H1 (cell line): ENCODE data around the gene ZNF48. TPM values are rescaled to one million over a fixed set of nuclear protein-coding genes. Genes with fewer than 3 reads are reported as not detected.

Experiments
- CTCF ChIA-PET: fragments of 300-600 bp; sonication (Branson Sonifier 250); formaldehyde crosslinking; loops from one replicate; lab custom pipeline; 2021; ENCODE audit not compliant: partially characterized antibody; lab: Charles Lee
- POLR2A ChIA-PET: fragments of 300-600 bp; sonication (Branson Sonifier 250); formaldehyde crosslinking; loops from one replicate; lab custom pipeline; 2021; ENCODE audit warnings: inconsistent platforms; ENCODE audit not compliant: partially characterized antibody; lab: Charles Lee
- DNase-seq, 2 experiments: peaks; one replicate each; pipeline versions ENCODE4 v3.0.0 to v3.0.0-alpha.2; 2010 to 2022; ENCODE audit warnings: low spot score in 2 of 2, low read depth in 1 of 2, mixed read lengths in 1 of 2
- FAIRE-seq: peaks from 2 replicates; lab custom pipeline; 2011; peaks lifted over from hg19 to GRCh38; lab: Jason Lieb, UNC
- H2AFZ ChIP-seq: 2 replicates; pipeline ENCODE4 v1.8.1; 2012; ENCODE audit warnings: low read length, inconsistent platforms
- H2AK5ac ChIP-seq: 2 replicates; pipeline ENCODE4 v1.6.1; 2013; ENCODE audit warnings: low read depth, low read length
- H2BK120ac ChIP-seq: replicated peaks from 2 replicates; pipeline ENCODE3; 2013; ENCODE audit warnings: low read depth, low read length, inconsistent platforms
- H2BK12ac ChIP-seq: 2 replicates; pipeline ENCODE4 v1.6.1; 2013; ENCODE audit warnings: low read depth, low read length
- H2BK15ac ChIP-seq: 2 replicates; pipeline ENCODE4 v1.6.1; 2013; ENCODE audit warnings: low read length
- H2BK20ac ChIP-seq: 2 replicates; pipeline ENCODE4 v1.6.1; 2013; ENCODE audit warnings: low read length
- H2BK5ac ChIP-seq: 2 replicates; pipeline ENCODE4 v1.6.1; 2013; ENCODE audit warnings: low read depth, low read length
- H3K14ac ChIP-seq: 2 replicates; pipeline ENCODE4 v1.6.1; 2013; ENCODE audit warnings: inconsistent platforms; ENCODE audit not compliant: insufficient read length
- H3K18ac ChIP-seq: 2 replicates; pipeline ENCODE4 v1.6.1; 2013; ENCODE audit warnings: low read length; ENCODE audit errors: extremely low read depth
- H3K23ac ChIP-seq: 2 replicates; pipeline ENCODE4 v1.6.1; 2013; ENCODE audit warnings: inconsistent platforms; ENCODE audit not compliant: insufficient read length
- H3K23me2 ChIP-seq: 2 replicates; pipeline ENCODE4 v1.6.1; 2013; ENCODE audit warnings: low read depth, low read length
- H3K27ac ChIP-seq: 2 replicates; pipeline ENCODE4 v1.6.1; 2011; ENCODE audit warnings: low read depth, low read length, inconsistent platforms
- H3K27me3 ChIP-seq, 4 experiments: replicated peaks in 1 of 4; 1 replicate in 1 of 4; 2 replicates in 3 of 4; pipeline versions ENCODE4 v1.6.1 to v1.8.1; 2011 to 2013; ENCODE audit warnings: low read length in 3 of 4, mild to moderate bottlenecking in 3 of 4, inconsistent platforms in 2 of 4, mixed read lengths in 2 of 4, moderate library complexity in 1 of 4; ENCODE audit not compliant: control insufficient read depth in 3 of 4, insufficient read depth in 3 of 4; ENCODE audit errors: extremely low read depth in 1 of 4
- H3K36me3 ChIP-seq, 4 experiments: 2 replicates each; pipeline versions ENCODE4 v1.6.1 to v1.8.1; 2011 to 2013; ENCODE audit warnings: mild to moderate bottlenecking in 4 of 4, low read length in 3 of 4, moderate library complexity in 2 of 4, control low read depth in 1 of 4, inconsistent platforms in 1 of 4; ENCODE audit not compliant: insufficient read depth in 4 of 4, control insufficient read depth in 2 of 4
- H3K4ac ChIP-seq: replicated peaks from 2 replicates; pipeline ENCODE3; 2013; ENCODE audit warnings: low read length, low read depth, mixed read lengths, inconsistent platforms; ENCODE audit not compliant: insufficient read length
- H3K4me1 ChIP-seq, 4 experiments: replicated peaks in 1 of 4; 1 replicate in 1 of 4; 2 replicates in 3 of 4; pipeline versions ENCODE4 v1.6.1 to v1.8.1; 2011 to 2013; ENCODE audit warnings: low read length in 3 of 4, inconsistent platforms in 2 of 4, mixed read lengths in 1 of 4; ENCODE audit not compliant: insufficient read depth in 4 of 4, control insufficient read depth in 3 of 4
- H3K4me2 ChIP-seq, 2 experiments: 2 replicates each; pipeline versions ENCODE4 v1.6.1 to v1.8.1; 2011 to 2013; ENCODE audit warnings: low read depth in 2 of 2, low read length in 2 of 2, control low read depth in 1 of 2, inconsistent platforms in 1 of 2, mild to moderate bottlenecking in 1 of 2; ENCODE audit not compliant: insufficient read depth in 1 of 2
- H3K4me3 ChIP-seq, 4 experiments: fragments of 200-600, 300-600 bp in 1 of 4; sonication (generic), shearing (Covaris generic), sonication (Bioruptor Twin) in 1 of 4; 2 replicates each; pipeline versions ENCODE4 v1.5.1 to v1.8.1; 2011 to 2016; ENCODE audit warnings: low read length in 4 of 4, low read depth in 3 of 4, control low read depth in 2 of 4, inconsistent platforms in 2 of 4, mild to moderate bottlenecking in 2 of 4, mixed read lengths in 1 of 4, moderate library complexity in 1 of 4; ENCODE audit not compliant: insufficient read depth in 2 of 4; ENCODE audit errors: extremely low read depth in 1 of 4
- H3K56ac ChIP-seq: replicated peaks from 2 replicates; pipeline ENCODE3; 2013; ENCODE audit warnings: low read depth, mild to moderate bottlenecking, mixed read lengths, low read length, inconsistent platforms; ENCODE audit not compliant: insufficient read length
- H3K79me1 ChIP-seq: 2 replicates; pipeline ENCODE4 v1.6.1; 2013; ENCODE audit warnings: low read depth, low read length, control low read depth
- H3K79me2 ChIP-seq, 2 experiments: 2 replicates each; pipeline versions ENCODE4 v1.6.1 to v1.8.1; 2012 to 2013; ENCODE audit warnings: low read length in 2 of 2, mild to moderate bottlenecking in 2 of 2, inconsistent platforms in 1 of 2; ENCODE audit not compliant: insufficient read depth in 2 of 2, control insufficient read depth in 1 of 2
- H3K9ac ChIP-seq, 4 experiments: replicated peaks in 1 of 4; 1 replicate in 1 of 4; 2 replicates in 3 of 4; pipeline versions ENCODE4 v1.6.1 to v1.8.1; 2011 to 2013; ENCODE audit warnings: low read depth in 3 of 4, low read length in 3 of 4, control low read depth in 2 of 4, mild to moderate bottlenecking in 2 of 4, moderate library complexity in 2 of 4, inconsistent platforms in 1 of 4; ENCODE audit errors: extremely low read depth in 1 of 4
- H3K9me3 ChIP-seq, 2 experiments: 2 replicates each; pipeline versions ENCODE4 v1.6.1 to v1.8.1; 2012 to 2013; ENCODE audit warnings: mild to moderate bottlenecking in 2 of 2, moderate library complexity in 2 of 2, control low read depth in 1 of 2, inconsistent platforms in 1 of 2, low read depth in 1 of 2, low read length in 1 of 2, mixed read lengths in 1 of 2; ENCODE audit not compliant: insufficient read depth in 2 of 2
- H4K20me1 ChIP-seq, 2 experiments: replicated peaks in 1 of 2; 2 replicates each; pipeline versions ENCODE3 to v1.8.1; 2011 to 2013; ENCODE audit warnings: inconsistent platforms in 2 of 2, low read length in 2 of 2, mild to moderate bottlenecking in 1 of 2; ENCODE audit not compliant: insufficient read depth in 2 of 2, control insufficient read depth in 1 of 2
- H4K5ac ChIP-seq: 2 replicates; pipeline ENCODE4 v1.6.1; 2013; ENCODE audit warnings: low read length, low read depth, mixed read lengths, inconsistent platforms; ENCODE audit not compliant: insufficient read length
- H4K8ac ChIP-seq: 2 replicates; pipeline ENCODE4 v1.8.0; 2013; ENCODE audit warnings: mild to moderate bottlenecking, moderate library complexity, low read length, inconsistent platforms; ENCODE audit not compliant: insufficient read depth; ENCODE audit errors: extremely low read depth
- H4K91ac ChIP-seq: replicated peaks from 2 replicates; pipeline ENCODE3; 2013; ENCODE audit warnings: low read length, mixed read lengths, inconsistent platforms; ENCODE audit not compliant: insufficient read length
- BCL11A ChIP-seq, 2 experiments: IDR thresholded peaks; one replicate each; pipeline ENCODE4 v1.6.1; 2011; ENCODE audit warnings: low read depth in 2 of 2, low read length in 2 of 2, mild to moderate bottlenecking in 2 of 2
- KDM1A ChIP-seq: fragments of 200-600, 300-600 bp; sonication (generic); IDR thresholded peaks from 2 replicates; pipeline ENCODE4 v1.7.1; 2016; ENCODE audit warnings: mild to moderate bottlenecking, low read length, borderline replicate concordance
- RAD21 ChIP-seq, 2 experiments: IDR thresholded peaks in 1 of 2; conservative IDR thresholded peaks in 1 of 2; 2 replicates each; pipeline ENCODE4 v1.6.1; 2011; ENCODE audit warnings: low read depth in 2 of 2, low read length in 2 of 2, improper control_type of control experiment in 1 of 2, inconsistent platforms in 1 of 2, mild to moderate bottlenecking in 1 of 2, moderate library complexity in 1 of 2
- WGBS, 2 experiments: shearing (Covaris generic) in 1 of 2; methylation state at CpG; one replicate each; pipeline versions ENCODE4 v1.1.6 to v1.1.7; 2013 to 2015; ENCODE audit warnings: low lambda C conversion rate in 2 of 2, mixed read lengths in 2 of 2, inconsistent platforms in 1 of 2, low coverage in 1 of 2, missing lambda C conversion rate in 1 of 2; ENCODE audit not compliant: insufficient replicate concordance in 2 of 2, insufficient coverage in 1 of 2, insufficient read length in 1 of 2; ENCODE audit errors: extremely low coverage in 1 of 2, missing lambda C conversion rate in 1 of 2; 5-methylcytosine and 5-hydroxymethylcytosine counted together
- polyA plus RNA-seq, 7 experiments: library from polyadenylated mRNA; depleted of rRNA in 3 of 7; stranded (reverse) in 5 of 7; unstranded in 2 of 7; fragments of >200 nt in 5 of 7; fragments of 200-250 nt in 2 of 7; gene quantifications; 1 replicate in 5 of 7; 2 replicates in 1 of 7; 4 replicates in 1 of 7; pipeline versions ENCODE4 v1.2.1 to v1.2.3, GENCODE V29; 2011 to 2013; ENCODE audit warnings: missing spikeins in 2 of 7, mixed read lengths in 2 of 7
- total RNA-seq: library from RNA; stranded (reverse); fragmentation: NEBNext Ultra II Directional; extraction: Animal tissue kit (Norgen Biotek cat#: 25700); gene quantifications from 2 replicates; pipeline ENCODE4 v1.2.1, GENCODE V29; 2021

The ZNF48 gene
- total and polyA plus RNA-seq, 2 of the 8 experiments (the other 6 are each of a cell fraction or from before 2014, with no cell fraction given): 30.4 to 41.2 TPM

DNA sequence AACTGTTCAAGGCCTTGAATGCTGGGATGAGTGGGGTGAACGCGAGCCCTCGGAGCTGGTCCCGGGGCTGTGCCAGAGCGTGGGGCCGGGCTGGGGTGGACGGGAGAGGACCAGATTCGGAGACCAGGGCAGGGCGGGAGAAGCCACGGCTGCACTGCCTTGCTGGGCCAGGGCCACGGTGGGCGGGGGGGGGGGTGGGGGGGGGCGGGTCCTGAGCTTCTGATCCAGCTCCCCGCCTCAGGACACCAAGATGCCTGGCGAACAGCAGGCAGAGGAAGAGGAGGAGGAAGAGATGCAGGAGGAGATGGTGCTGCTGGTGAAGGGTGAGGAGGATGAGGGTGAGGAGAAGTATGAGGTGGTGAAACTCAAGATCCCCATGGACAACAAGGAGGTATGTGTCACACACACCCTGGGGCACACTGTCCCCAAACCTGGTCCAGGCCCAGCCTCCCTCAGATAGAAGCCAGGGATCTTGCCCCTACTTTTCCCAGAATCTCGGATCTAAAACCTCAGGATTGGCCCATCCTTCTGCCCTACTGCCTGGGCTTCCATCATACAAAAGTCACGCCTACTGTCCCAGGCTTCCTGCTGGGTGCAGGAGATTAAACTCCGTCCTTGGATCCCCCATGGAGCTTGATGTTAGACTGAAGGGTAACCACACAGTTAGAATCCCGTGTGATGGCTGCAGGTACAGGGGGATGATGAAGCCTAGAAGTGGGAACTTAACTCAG, 12.7 kb downstream of the ZNF48 start:
- no peak overlapping the region for H2AFZ ChIP-seq
- no peak for FAIRE-seq

More for the DNA sequence above, 12.7 kb downstream of the ZNF48 start:
- Histone ChIP-seq H3K18ac (peak overlapping the region; percentile 93), H3K36me3 (peaks cover 0 to 8% (median 3%) of the 10 kb centered on the region in 4 experiments; a peak in 7 of 8 replicates), H3K4ac (peak overlapping the region; percentile 94), H3K4me1 (peaks cover 3 to 12% (median 4%) of the 10 kb centered on the region in 4 experiments; a peak in 6 of 7 replicates), H3K4me3 (peak overlapping the region; percentile 74 to 85 (median 81)), H2BK15ac (no peak overlapping the region), H2BK120ac (no peak overlapping the region), H3K27me3 (no peaks in the 10 kb centered on the region), H3K9ac (peak overlapping the region; percentile 45 to 87 (median 78)), H3K14ac (no peak overlapping the region), H3K23ac (no peak overlapping the region), H3K23me2 (peaks cover 12% of the 10 kb centered on the region), H2BK20ac (no peak overlapping the region), H4K8ac (peak overlapping the region; percentile 89), H2BK5ac (peak overlapping the region; percentile 92; the same call in 1 of the 2 replicates), H3K9me3 (no peaks in the 10 kb centered on the region), H4K91ac (peak overlapping the region; percentile 93), H3K4me2 (peak overlapping the region; percentile 82 to 97), H2BK12ac (peak overlapping the region; percentile 84; the same call in 1 of the 2 replicates), H3K79me1 (peaks cover 5% of the 10 kb centered on the region; the same call in 1 of the 2 replicates), H4K5ac (peak overlapping the region; percentile 89), H3K56ac (peak overlapping the region; percentile 92), H3K27ac (peak overlapping the region; percentile 60; the same call in 1 of the 2 replicates), H3K79me2 (peaks cover 0 to 8% of the 10 kb centered on the region in 2 experiments; a peak in 2 of 4 replicates), H2AK5ac (peak overlapping the region; percentile 91; the same call in 1 of the 2 replicates), H4K20me1 (peaks cover 0 to 16% of the 10 kb centered on the region in 2 experiments)
- peak in 1 of 2 experiments; percentile 51 for DNase-seq
- ChIA-PET CTCF (interaction anchor here (0.6 to 4.2 kb wide), 14 partner anchors 9 to 377 kb away, joined by 3 to 23 read pairs (median 6); partner anchors contain the start of genes DCTPP1, MYL11, TLCD3B and ZNF48), POLR2A (interaction anchor here (0.7 to 5.1 kb wide), 23 partner anchors 9 to 204 kb away, joined by 3 to 61 read pairs (median 4); partner anchors contain the start of genes CD2BP2, SEPTIN1, ZNF48 and ZNF688)
- WGBS, 2 experiments: 19% methylated on average over 15 of the region's 19 CpGs; no CpG with 5 or more reads in 1 of the 2 experiments
- TF ChIP-seq RAD21 (IDR thresholded peaks at IDR 0.05 in 1 of 2, conservative IDR thresholded peaks at IDR 0.05 in 1 of 2; ENCODE audit: low read depth in 2 of 2, low read length in 2 of 2) (no peak), KDM1A (no peak), BCL11A (IDR thresholded peaks at IDR 0.05; ENCODE audit: low read depth in 2 of 2, low read length in 2 of 2) (no peak)
